GM12873 (cell line): Measurements from ENCODE around the gene SERTAD4.
A peak's percentile ranks its signal among the peaks of the same experiment; 100 is the strongest.

Source experiments
- TF ChIP-seq, protein P1 (sequence below): IDR thresholded peaks from 2 replicates; pipeline ENCODE4 v1.5.1; 2012; ENCODE audit warnings: low read depth, mild to moderate bottlenecking, moderate library complexity, low read length, control low read depth; ENCODE audit not compliant: insufficient read depth; ENCODE audit errors: missing control alignments

The SERTAD4 gene

GRCh38 chr1:210235363-210236053, 2.9 kb downstream of the SERTAD4 start:
- TF ChIP-seq, protein P1, sequence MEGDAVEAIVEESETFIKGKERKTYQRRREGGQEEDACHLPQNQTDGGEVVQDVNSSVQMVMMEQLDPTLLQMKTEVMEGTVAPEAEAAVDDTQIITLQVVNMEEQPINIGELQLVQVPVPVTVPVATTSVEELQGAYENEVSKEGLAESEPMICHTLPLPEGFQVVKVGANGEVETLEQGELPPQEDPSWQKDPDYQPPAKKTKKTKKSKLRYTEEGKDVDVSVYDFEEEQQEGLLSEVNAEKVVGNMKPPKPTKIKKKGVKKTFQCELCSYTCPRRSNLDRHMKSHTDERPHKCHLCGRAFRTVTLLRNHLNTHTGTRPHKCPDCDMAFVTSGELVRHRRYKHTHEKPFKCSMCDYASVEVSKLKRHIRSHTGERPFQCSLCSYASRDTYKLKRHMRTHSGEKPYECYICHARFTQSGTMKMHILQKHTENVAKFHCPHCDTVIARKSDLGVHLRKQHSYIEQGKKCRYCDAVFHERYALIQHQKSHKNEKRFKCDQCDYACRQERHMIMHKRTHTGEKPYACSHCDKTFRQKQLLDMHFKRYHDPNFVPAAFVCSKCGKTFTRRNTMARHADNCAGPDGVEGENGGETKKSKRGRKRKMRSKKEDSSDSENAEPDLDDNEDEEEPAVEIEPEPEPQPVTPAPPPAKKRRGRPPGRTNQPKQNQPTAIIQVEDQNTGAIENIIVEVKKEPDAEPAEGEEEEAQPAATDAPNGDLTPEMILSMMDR: no peak

DNA sequence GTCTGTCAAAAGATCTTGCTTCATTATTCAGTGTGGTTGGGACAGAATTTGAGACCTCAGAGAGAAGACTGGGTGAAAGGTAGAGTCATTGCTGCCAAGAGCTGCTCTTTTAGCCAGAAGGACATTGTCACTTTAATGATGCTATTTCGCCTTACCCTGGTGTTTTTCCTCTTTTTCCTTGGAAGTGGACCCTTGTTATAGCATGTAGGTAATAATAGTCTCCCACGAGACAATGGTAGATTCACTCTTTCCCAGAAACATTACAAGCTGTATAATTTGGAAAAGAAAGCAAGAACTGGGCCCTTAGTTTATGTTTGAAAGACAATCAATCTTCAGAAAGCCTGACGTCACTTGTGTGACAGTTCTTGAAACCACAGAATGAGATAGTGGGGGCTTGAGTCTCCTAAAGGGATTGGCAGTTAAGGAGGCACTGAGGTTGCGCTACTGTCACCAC, 3.8 kb downstream of the SERTAD4 start:
- TF ChIP-seq, protein P1: no peak

GRCh38 chr1:210236840-210237409, 4.3 kb downstream of the SERTAD4 start:
- TF ChIP-seq, protein P1: no peak

GRCh38 chr1:210237479-210237878, 4.9 kb downstream of the SERTAD4 start:
- TF ChIP-seq, protein P1: no peak

- TF ChIP-seq, protein P1: no peak
Observed at GRCh38 chr1:210237981-210238380, 5.4 kb downstream of the SERTAD4 start.

- TF ChIP-seq, protein P1: peak; percentile 17
Observed at GRCh38 chr1:210239349-210240111, 6.9 kb downstream of the SERTAD4 start.

- TF ChIP-seq, protein P1: no peak
Observed at GRCh38 chr1:210241121-210241520, 8.5 kb downstream of the SERTAD4 start.
